Astrocyte (in vitro differentiated cells and primary cell): ENCODE results near the gene ATP2A1. TPM values are rescaled to one million over a fixed set of nuclear protein-coding genes. Genes with fewer than 3 reads are reported as not detected.
A peak's percentile ranks its signal among the peaks of the same experiment; 100 is the strongest.
"Not testable (repeated sequence)": the region's sequence is repeated elsewhere in the genome, so short reads cannot be mapped to it uniquely, and the experiment has no call there.

Experiments
- DNase-seq: peaks from one replicate; pipeline ENCODE4 v3.0.0-alpha.2; 2010; ENCODE audit warnings: low read depth
- FAIRE-seq: peaks from 2 replicates; lab custom pipeline; 2011; peaks lifted over from hg19 to GRCh38; lab: Jason Lieb, UNC
- H2AFZ ChIP-seq: 2 replicates; pipeline ENCODE4 v1.6.0; 2012; ENCODE audit warnings: low read depth, low read length, inconsistent platforms
- H3K27ac ChIP-seq: 2 replicates; pipeline ENCODE4 v1.5.1; 2011; ENCODE audit warnings: low read depth, low read length, inconsistent platforms
- H3K27me3 ChIP-seq: 2 replicates; pipeline ENCODE4 v1.6.0; 2011; ENCODE audit warnings: low read length, inconsistent platforms; ENCODE audit not compliant: insufficient read depth
- H3K36me3 ChIP-seq: 2 replicates; pipeline ENCODE4 v1.5.1; 2011; ENCODE audit warnings: low read length, inconsistent platforms; ENCODE audit not compliant: insufficient read depth
- H3K4me1 ChIP-seq: 2 replicates; pipeline ENCODE4 v1.5.1; 2011; ENCODE audit warnings: low read length, inconsistent platforms; ENCODE audit not compliant: insufficient read depth
- H3K4me2 ChIP-seq: 2 replicates; pipeline ENCODE4 v1.6.0; 2012; ENCODE audit warnings: low read length, inconsistent platforms
- H3K4me3 ChIP-seq: 2 replicates; pipeline ENCODE4 v1.5.1; 2011; ENCODE audit warnings: low read depth, mild to moderate bottlenecking, low read length, inconsistent platforms; ENCODE audit not compliant: insufficient read depth
- H3K79me2 ChIP-seq: 2 replicates; pipeline ENCODE4 v1.6.0; 2012; ENCODE audit warnings: mild to moderate bottlenecking, low read length, inconsistent platforms; ENCODE audit not compliant: insufficient read depth
- H3K9ac ChIP-seq: 2 replicates; pipeline ENCODE4 v1.6.0; 2012; ENCODE audit warnings: mild to moderate bottlenecking, low read length, inconsistent platforms
- H3K9me3 ChIP-seq: 2 replicates; pipeline ENCODE4 v1.5.1; 2012; ENCODE audit warnings: low read depth, mild to moderate bottlenecking, low read length, inconsistent platforms; ENCODE audit not compliant: insufficient read depth
- H4K20me1 ChIP-seq: 2 replicates; pipeline ENCODE4 v1.6.0; 2012; ENCODE audit warnings: low read length, inconsistent platforms; ENCODE audit not compliant: insufficient read depth
- H3K27ac Mint-ChIP-seq: one replicate; pipeline ENCODE4 v1.8.0; 2021; ENCODE audit warnings: mild to moderate bottlenecking, mixed read lengths; ENCODE audit not compliant: unreplicated experiment
- H3K27me3 Mint-ChIP-seq: one replicate; pipeline ENCODE4 v1.8.0; 2021; ENCODE audit warnings: low read depth, mixed read lengths; ENCODE audit not compliant: unreplicated experiment
- H3K36me3 Mint-ChIP-seq: one replicate; pipeline ENCODE4 v1.8.0; 2021; ENCODE audit warnings: low read depth, mixed read lengths; ENCODE audit not compliant: unreplicated experiment
- H3K4me1 Mint-ChIP-seq: one replicate; pipeline ENCODE4 v1.8.0; 2021; ENCODE audit warnings: low read depth, mixed read lengths; ENCODE audit not compliant: unreplicated experiment
- H3K4me3 Mint-ChIP-seq: one replicate; pipeline ENCODE4 v1.8.0; 2021; ENCODE audit warnings: mild to moderate bottlenecking, moderate library complexity, mixed read lengths; ENCODE audit not compliant: unreplicated experiment
- H3K9me3 Mint-ChIP-seq: one replicate; pipeline ENCODE4 v1.8.0; 2021; ENCODE audit warnings: mild to moderate bottlenecking, mixed read lengths; ENCODE audit not compliant: unreplicated experiment
- CTCF ChIP-seq: IDR thresholded peaks from 2 replicates; pipeline ENCODE4 v1.5.1; 2011; ENCODE audit warnings: low read depth, mild to moderate bottlenecking, inconsistent platforms, low read length, moderate library complexity; ENCODE audit not compliant: insufficient read depth
- EZH2 ChIP-seq: IDR thresholded peaks from 2 replicates; pipeline ENCODE4 v1.6.1; 2012; ENCODE audit warnings: mild to moderate bottlenecking, low read length, inconsistent platforms; ENCODE audit not compliant: insufficient read depth
- total RNA-seq: library from RNA; stranded (reverse); gene quantifications from 2 replicates; pipeline ENCODE4 v1.2.1, GENCODE V29; 2021

ATP2A1 gene
- total RNA-seq, 1 donor from 2014 or later: 2.0 TPM

- peaks cover 4% of the 10 kb centered on the region for H3K4me1 ChIP-seq
- no peaks in the 10 kb centered on the region for H3K27me3 ChIP-seq
- Mint-ChIP-seq H3K4me3 (peak overlapping the region; percentile 92), H3K27me3 (no peaks in the 10 kb centered on the region), H3K27ac (peak overlapping the region; percentile 99), H3K4me1 (peaks cover 6% of the 10 kb centered on the region), H3K36me3 (no peaks in the 10 kb centered on the region), H3K9me3 (no peaks in the 10 kb centered on the region)
- peak overlapping the region; percentile 79 for H3K4me3 ChIP-seq
- peak overlapping the region; percentile 99 for H3K4me2 ChIP-seq
- no peaks in the 10 kb centered on the region for H3K36me3 ChIP-seq
- peaks cover 7% of the 10 kb centered on the region for H3K79me2 ChIP-seq
- H2AFZ ChIP-seq: peak overlapping the region; percentile 92
- H3K9me3 ChIP-seq: no peaks in the 10 kb centered on the region
- TF ChIP-seq CTCF (no peak), EZH2 (no peak)
- peaks cover 12% of the 10 kb centered on the region for H4K20me1 ChIP-seq
- no peak for FAIRE-seq
- H3K27ac ChIP-seq: peak overlapping the region; percentile 88
- peak overlapping the region; percentile 93 for H3K9ac ChIP-seq
- DNase-seq: peak; percentile 66
Measured at GRCh38 chr16:28925386-28926228, 47.3 kb downstream of the ATP2A1 start.

- H3K27me3 Mint-ChIP-seq, H2AFZ ChIP-seq, H3K9me3 ChIP-seq, H3K27ac ChIP-seq, H3K4me1 Mint-ChIP-seq, H3K36me3 ChIP-seq, FAIRE-seq, H3K79me2 ChIP-seq, H3K27me3 ChIP-seq, H3K36me3 Mint-ChIP-seq, H3K4me1 ChIP-seq, DNase-seq, H3K9me3 Mint-ChIP-seq: not testable (repeated sequence)
- Histone ChIP-seq H3K4me2 (peak overlapping the region; percentile 99), H4K20me1 (peaks cover 12% of the 10 kb centered on the region), H3K9ac (peak overlapping the region; percentile 93), H3K4me3 (peak overlapping the region; percentile 79)
- Mint-ChIP-seq H3K4me3 (peak overlapping the region; percentile 92), H3K27ac (peak overlapping the region; percentile 99)
Measured at GRCh38 chr16:28926284-28926683, 48.0 kb downstream of the ATP2A1 start.

GRCh38 chr16:28927815-28928214 is 49.5 kb downstream of the ATP2A1 start:
- H3K27ac Mint-ChIP-seq: no peak overlapping the region
- Histone ChIP-seq H3K4me3 (no peak overlapping the region), H4K20me1 (peaks cover 12% of the 10 kb centered on the region), H3K36me3 (no peaks in the 10 kb centered on the region), H3K9me3 (no peaks in the 10 kb centered on the region), H3K27me3 (no peaks in the 10 kb centered on the region), H3K27ac (no peak overlapping the region), H3K79me2 (peaks cover 7% of the 10 kb centered on the region), H2AFZ (no peak overlapping the region), H3K4me2 (no peak overlapping the region), H3K9ac (no peak overlapping the region), H3K4me1 (peaks cover 4% of the 10 kb centered on the region)
- H3K4me1 Mint-ChIP-seq: peaks cover 6% of the 10 kb centered on the region
- H3K9me3 Mint-ChIP-seq: no peaks in the 10 kb centered on the region
- H3K36me3 Mint-ChIP-seq: no peaks in the 10 kb centered on the region
- peaks cover 4% of the 10 kb centered on the region for H3K27me3 Mint-ChIP-seq
- DNase-seq (no peak), FAIRE-seq (no peak)
- TF ChIP-seq EZH2 (no peak), CTCF (no peak)
- H3K4me3 Mint-ChIP-seq: no peak overlapping the region
